HG03175 (cell line): ENCODE measurements around the gene COL6A3.

Source experiments
- ATAC-seq: cut with Tn5 transposase; IDR thresholded peaks from one replicate; pipeline ENCODE4 v1.9.1; 2021; ENCODE audit warnings: mild to moderate bottlenecking, moderate library complexity; ENCODE audit not compliant: unreplicated experiment

Gene COL6A3

GRCh38 chr2:237445611-237446337 is 31.8 kb upstream of the COL6A3 start:
- ATAC-seq = no peak

- ATAC-seq = no peak
These were observed 30.1 kb upstream of the COL6A3 start for GRCh38 chr2:237444071-237444470.

- ATAC-seq = no peak
These were observed 27.8 kb upstream of the COL6A3 start for GRCh38 chr2:237441605-237442274.

GRCh38 chr2:237440819-237441281 is 26.9 kb upstream of the COL6A3 start:
- no peak for ATAC-seq

GRCh38 chr2:237438080-237438940 is 24.3 kb upstream of the COL6A3 start:
- no peak for ATAC-seq

GRCh38 chr2:237437566-237437965 is 23.6 kb upstream of the COL6A3 start:
- ATAC-seq = no peak

GRCh38 chr2:237435844-237436587 is 22.1 kb upstream of the COL6A3 start:
- no peak for ATAC-seq

GRCh38 chr2:237434866-237435311 is 20.9 kb upstream of the COL6A3 start:
- no peak for ATAC-seq

- ATAC-seq = no peak
These were observed 20.1 kb upstream of the COL6A3 start for GRCh38 chr2:237433920-237434676.

- no peak for ATAC-seq
These were observed 18.6 kb upstream of the COL6A3 start for GRCh38 chr2:237432484-237433092.

GRCh38 chr2:237431837-237432236 is 17.9 kb upstream of the COL6A3 start:
- ATAC-seq = no peak

GRCh38 chr2:237431372-237431771 is 17.4 kb upstream of the COL6A3 start:
- no peak for ATAC-seq

- no peak for ATAC-seq
These were observed 16.9 kb upstream of the COL6A3 start for GRCh38 chr2:237430861-237431260.

- ATAC-seq = no peak
These were observed 15.8 kb upstream of the COL6A3 start for GRCh38 chr2:237429753-237430152.

GRCh38 chr2:237427769-237428506 is 14.0 kb upstream of the COL6A3 start:
- ATAC-seq = no peak

- ATAC-seq = no peak
These were observed 12.6 kb upstream of the COL6A3 start for GRCh38 chr2:237426517-237426916.

GRCh38 chr2:237425320-237425719 is 11.4 kb upstream of the COL6A3 start:
- ATAC-seq = no peak

GRCh38 chr2:237424544-237424943 is 10.6 kb upstream of the COL6A3 start:
- no peak for ATAC-seq

- ATAC-seq = no peak
These were observed 9.9 kb upstream of the COL6A3 start for GRCh38 chr2:237423891-237424290.
